Trophoblast cell (in vitro differentiated cells and primary cell): Measurements from ENCODE around the gene ZBTB16.

Source experiments
- DNase-seq, 2 donors: peaks; one replicate each; pipeline ENCODE4 v3.0.0-alpha.2; 2016
- H2AFZ ChIP-seq: 2 replicates; pipeline ENCODE4 v1.6.1; 2013; ENCODE audit warnings: low read length, moderate library complexity, mild to moderate bottlenecking; ENCODE audit not compliant: insufficient read depth, poor library complexity
- H2AK5ac ChIP-seq: 2 replicates; pipeline ENCODE4 v1.6.1; 2013; ENCODE audit warnings: mild to moderate bottlenecking, low read length
- H2BK120ac ChIP-seq: 2 replicates; pipeline ENCODE4 v1.6.1; 2013; ENCODE audit warnings: low read length, mild to moderate bottlenecking, moderate library complexity; ENCODE audit not compliant: insufficient read depth, poor library complexity
- H2BK12ac ChIP-seq: 2 replicates; pipeline ENCODE4 v1.6.1; 2013; ENCODE audit warnings: mild to moderate bottlenecking, low read length, moderate library complexity
- H2BK5ac ChIP-seq: 2 replicates; pipeline ENCODE4 v1.6.1; 2013; ENCODE audit warnings: low read length, low read depth, moderate library complexity, mild to moderate bottlenecking; ENCODE audit not compliant: poor library complexity
- H3K14ac ChIP-seq: 2 replicates; pipeline ENCODE4 v1.6.1; 2013; ENCODE audit warnings: mild to moderate bottlenecking, low read length
- H3K18ac ChIP-seq: 2 replicates; pipeline ENCODE4 v1.6.1; 2013; ENCODE audit warnings: mild to moderate bottlenecking, low read length
- H3K23ac ChIP-seq: 2 replicates; pipeline ENCODE4 v1.6.1; 2013; ENCODE audit warnings: low read length
- H3K27ac ChIP-seq: 2 replicates; pipeline ENCODE4 v1.5.1; 2013; ENCODE audit warnings: low read depth, mild to moderate bottlenecking, inconsistent platforms, low read length, moderate library complexity
- H3K27me3 ChIP-seq: 2 replicates; pipeline ENCODE4 v1.6.1; 2013; ENCODE audit warnings: inconsistent platforms, mild to moderate bottlenecking, low read length, moderate library complexity; ENCODE audit not compliant: insufficient read depth
- H3K36me3 ChIP-seq, 2 experiments: 1 replicate in 1 of 2; 2 replicates in 1 of 2; pipeline ENCODE4 v1.6.1; 2013; ENCODE audit warnings: low read length in 2 of 2, mild to moderate bottlenecking in 2 of 2, moderate library complexity in 1 of 2; ENCODE audit not compliant: insufficient read depth in 2 of 2, control insufficient read depth in 1 of 2
- H3K4ac ChIP-seq: 2 replicates; pipeline ENCODE4 v1.6.1; 2013; ENCODE audit warnings: low read depth, mild to moderate bottlenecking, low read length, moderate library complexity
- H3K4me1 ChIP-seq, 2 experiments: 1 replicate in 1 of 2; 2 replicates in 1 of 2; pipeline ENCODE4 v1.6.1; 2013; ENCODE audit warnings: low read length in 2 of 2, mild to moderate bottlenecking in 2 of 2, moderate library complexity in 1 of 2; ENCODE audit not compliant: insufficient read depth in 2 of 2, control insufficient read depth in 1 of 2
- H3K4me2 ChIP-seq: 2 replicates; pipeline ENCODE4 v1.6.1; 2013; ENCODE audit warnings: inconsistent platforms, mild to moderate bottlenecking, low read length, moderate library complexity
- H3K4me3 ChIP-seq: 2 replicates; pipeline ENCODE4 v1.5.1; 2013; ENCODE audit warnings: mild to moderate bottlenecking, low read depth, low read length, inconsistent platforms
- H3K79me1 ChIP-seq: one replicate; pipeline ENCODE4 v1.6.1; 2013; ENCODE audit warnings: low read length
- H3K79me2 ChIP-seq: 2 replicates; pipeline ENCODE4 v1.6.1; 2013; ENCODE audit warnings: low read length, mild to moderate bottlenecking; ENCODE audit not compliant: control insufficient read depth, insufficient read depth, poor library complexity
- H3K9ac ChIP-seq: 2 replicates; pipeline ENCODE4 v1.6.1; 2013; ENCODE audit warnings: mild to moderate bottlenecking, low read length
- H3K9me3 ChIP-seq: 2 replicates; pipeline ENCODE4 v1.6.1; 2013; ENCODE audit warnings: low read depth, mild to moderate bottlenecking, control low read depth, inconsistent platforms, low read length; ENCODE audit not compliant: insufficient read depth
- H4K12ac ChIP-seq: 2 replicates; pipeline ENCODE4 v1.6.1; 2013; ENCODE audit warnings: low read depth, mild to moderate bottlenecking, low read length, moderate library complexity
- H4K8ac ChIP-seq: 2 replicates; pipeline ENCODE4 v1.6.1; 2013; ENCODE audit warnings: low read depth, mild to moderate bottlenecking, low read length, moderate library complexity
- H4K91ac ChIP-seq: one replicate; pipeline ENCODE4 v1.6.1; 2013; ENCODE audit warnings: low read depth, mild to moderate bottlenecking, low read length, moderate library complexity
- WGBS: extraction: QIAGEN DNeasy Blood & Tissue Kit; methylation state at CpG from one replicate; pipeline ENCODE4 v1.1.7; 2013; ENCODE audit warnings: missing lambda C conversion rate; ENCODE audit not compliant: insufficient read length, insufficient coverage; ENCODE audit errors: extremely low coverage; 5-methylcytosine and 5-hydroxymethylcytosine counted together

Gene ZBTB16

DNA sequence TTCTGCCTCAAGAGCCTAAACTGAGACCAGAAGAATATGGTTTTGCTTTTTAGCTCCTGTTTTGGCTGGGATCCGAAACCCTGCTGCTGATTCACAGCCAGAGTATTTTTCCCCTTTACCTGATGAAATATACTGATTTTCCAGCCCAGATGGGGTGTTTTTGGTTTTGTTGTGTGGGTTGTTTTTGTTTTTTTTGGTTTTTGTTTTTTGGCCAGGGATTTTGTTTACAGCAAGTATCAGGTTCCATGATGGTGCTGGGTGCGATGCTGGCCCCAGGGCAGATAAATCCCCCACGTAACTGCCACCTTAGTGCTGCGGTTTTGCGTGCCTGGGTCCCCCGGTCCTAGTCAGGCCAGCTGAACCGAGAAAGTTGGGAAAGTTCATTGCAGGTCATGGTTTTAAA lies 103.7 kb downstream of the ZBTB16 start:
- Histone ChIP-seq H3K23ac (no peak overlapping the region), H3K4ac (no peak overlapping the region), H3K79me1 (peaks cover 21% of the 10 kb centered on the region), H4K8ac (peak overlapping the region; percentile 39), H4K91ac (peak overlapping the region; percentile 84), H4K12ac (no peak overlapping the region), H3K79me2 (peaks cover 2% of the 10 kb centered on the region), H3K4me1 (peaks cover 16 to 30% of the 10 kb centered on the region in 2 experiments), H3K4me2 (no peak overlapping the region), H2BK12ac (peak overlapping the region; percentile 83), H2BK5ac (peak overlapping the region; percentile 66), H3K18ac (peak overlapping the region; percentile 41), H2BK120ac (peak overlapping the region; percentile 29), H3K14ac (peak overlapping the region; percentile 37), H3K27me3 (no peaks in the 10 kb centered on the region), H3K4me3 (no peak overlapping the region), H3K9me3 (no peaks in the 10 kb centered on the region), H3K27ac (peak overlapping the region; percentile 32), H3K9ac (no peak overlapping the region), H3K36me3 (no peaks in the 10 kb centered on the region), H2AFZ (peak overlapping the region; percentile 13), H2AK5ac (peak overlapping the region; percentile 52)
- WGBS = no CpG with 5 or more reads among the region's 7 CpGs
- no peak for DNase-seq

DNA sequence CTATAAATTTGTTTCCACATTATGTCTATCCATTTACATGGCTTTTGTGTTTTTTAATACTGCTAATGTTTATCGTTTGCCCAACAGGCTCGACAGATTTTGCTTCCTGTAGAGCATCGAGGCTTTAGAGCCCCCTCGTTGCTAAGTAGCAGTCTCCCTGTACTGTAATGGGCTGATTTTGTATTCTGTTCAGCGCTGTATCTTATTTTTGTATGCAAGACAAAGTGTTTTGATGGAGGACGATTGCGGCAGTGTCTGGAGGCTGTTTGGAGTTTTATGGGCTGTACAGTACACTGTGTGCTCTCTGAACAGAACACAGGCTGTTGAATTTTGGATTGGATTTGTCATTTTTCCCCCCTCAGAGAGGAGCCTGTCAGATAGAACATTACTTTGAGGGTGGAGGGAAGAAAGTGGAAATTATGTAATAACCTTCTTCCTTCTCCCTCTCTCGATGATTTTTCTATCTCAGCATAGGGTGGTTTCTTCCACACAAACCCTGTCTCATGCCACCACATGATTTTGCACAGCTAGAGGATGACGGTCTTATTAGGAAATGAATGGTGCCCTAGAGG lies 104.4 kb downstream of the ZBTB16 start:
- H3K79me2 ChIP-seq = peaks cover 2% of the 10 kb centered on the region
- H4K91ac ChIP-seq = peak overlapping the region; percentile 84
- H2BK5ac ChIP-seq = no peak overlapping the region
- no peaks in the 10 kb centered on the region for H3K9me3 ChIP-seq
- H2BK120ac ChIP-seq = no peak overlapping the region
- no peak overlapping the region for H2AFZ ChIP-seq
- no peaks in the 10 kb centered on the region for H3K36me3 ChIP-seq
- no peak overlapping the region for H3K14ac ChIP-seq
- H2BK12ac ChIP-seq = no peak overlapping the region
- no peak overlapping the region for H3K4me2 ChIP-seq
- peaks cover 19% of the 10 kb centered on the region for H3K79me1 ChIP-seq
- peaks cover 14 to 27% of the 10 kb centered on the region in 2 experiments for H3K4me1 ChIP-seq
- no peak for DNase-seq
- H3K18ac ChIP-seq = no peak overlapping the region
- H4K8ac ChIP-seq = no peak overlapping the region
- H3K9ac ChIP-seq = no peak overlapping the region
- H3K27me3 ChIP-seq = no peaks in the 10 kb centered on the region
- H4K12ac ChIP-seq = no peak overlapping the region
- no peak overlapping the region for H3K23ac ChIP-seq
- WGBS = no CpG with 5 or more reads among the region's 9 CpGs
- no peak overlapping the region for H3K4ac ChIP-seq
- H3K4me3 ChIP-seq = no peak overlapping the region
- H3K27ac ChIP-seq = no peak overlapping the region
- H2AK5ac ChIP-seq = no peak overlapping the region

DNA sequence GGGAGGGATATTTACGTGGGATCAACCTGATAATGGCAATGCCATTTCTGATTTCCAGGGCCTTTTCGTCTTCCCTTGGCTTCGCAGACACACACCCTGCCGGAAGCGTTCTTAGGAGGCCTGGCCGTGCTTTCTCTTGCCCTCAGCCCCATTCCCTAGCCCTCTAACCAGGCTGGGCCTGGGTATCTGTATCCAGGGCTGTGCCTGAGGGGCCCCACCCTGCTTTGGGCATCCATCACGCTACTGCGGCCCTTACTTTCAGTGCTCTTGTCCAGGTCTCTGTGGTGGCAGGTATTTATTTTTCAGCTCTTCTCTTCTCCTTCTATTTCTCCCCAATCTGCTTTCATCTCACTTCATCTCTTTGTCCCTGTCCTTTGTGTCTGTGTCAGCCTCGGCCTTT lies 105.0 kb downstream of the ZBTB16 start:
- no peak overlapping the region for H3K14ac ChIP-seq
- H3K4me2 ChIP-seq = no peak overlapping the region
- no peak overlapping the region for H3K9ac ChIP-seq
- H2BK12ac ChIP-seq = no peak overlapping the region
- H2AK5ac ChIP-seq = peak overlapping the region; percentile 57
- no peak overlapping the region for H4K91ac ChIP-seq
- no peak overlapping the region for H2BK5ac ChIP-seq
- H3K79me1 ChIP-seq = peaks cover 16% of the 10 kb centered on the region
- no peak for DNase-seq
- no peak overlapping the region for H3K4me3 ChIP-seq
- no peak overlapping the region for H3K27ac ChIP-seq
- no peak overlapping the region for H3K4ac ChIP-seq
- H3K27me3 ChIP-seq = no peaks in the 10 kb centered on the region
- H4K8ac ChIP-seq = no peak overlapping the region
- H3K4me1 ChIP-seq = peaks cover 11 to 22% of the 10 kb centered on the region in 2 experiments
- no peak overlapping the region for H2BK120ac ChIP-seq
- H3K79me2 ChIP-seq = peaks cover 2% of the 10 kb centered on the region
- no peak overlapping the region for H3K23ac ChIP-seq
- H2AFZ ChIP-seq = peak overlapping the region; percentile 23
- no peak overlapping the region for H3K18ac ChIP-seq
- H4K12ac ChIP-seq = no peak overlapping the region
- no peaks in the 10 kb centered on the region for H3K36me3 ChIP-seq
- no peaks in the 10 kb centered on the region for H3K9me3 ChIP-seq
- WGBS = no CpG with 5 or more reads among the region's 9 CpGs

DNA sequence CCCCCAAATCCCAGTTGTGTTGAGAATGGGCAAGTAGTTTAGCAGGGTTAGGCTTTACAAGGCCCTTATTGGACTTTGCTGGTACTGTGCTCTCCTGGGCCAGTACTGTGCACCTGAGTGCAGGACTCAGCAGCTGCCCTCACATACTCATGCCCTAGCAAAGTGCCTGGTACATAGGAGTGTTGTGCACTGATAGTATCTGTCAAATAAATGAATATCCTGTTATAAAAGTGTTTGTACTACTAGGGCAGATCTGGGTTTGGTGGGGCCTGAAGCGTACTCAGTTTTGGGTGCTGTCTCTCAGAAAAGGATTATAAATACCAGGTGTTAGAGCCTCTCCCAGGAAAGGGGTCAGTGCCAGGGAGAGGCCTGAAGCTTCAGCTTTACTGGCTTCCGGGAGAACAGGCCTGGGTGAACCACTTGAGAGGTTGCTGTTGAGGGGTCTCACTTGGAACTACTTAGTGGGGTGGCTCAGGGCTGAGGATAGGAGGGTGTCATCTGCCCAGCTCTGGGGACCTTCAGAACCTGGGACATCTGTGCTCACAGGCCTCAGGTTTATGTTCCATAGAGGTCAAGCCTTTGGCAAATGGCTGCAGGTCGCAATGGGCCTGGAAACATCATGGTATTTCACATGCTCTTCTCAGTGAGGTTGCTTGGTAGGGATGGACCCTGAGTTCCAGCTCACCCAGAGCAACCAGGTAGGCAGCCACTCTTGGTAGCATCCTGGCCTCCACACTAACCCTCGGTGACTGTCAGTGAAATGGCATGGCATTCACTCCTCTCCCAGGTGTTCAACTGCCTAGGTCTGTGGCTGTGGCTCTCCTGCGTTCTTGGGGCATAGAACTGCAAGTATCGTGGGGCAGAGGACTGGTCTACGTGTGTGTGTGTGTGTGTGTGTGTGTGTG lies 106.1 kb downstream of the ZBTB16 start:
- peak overlapping the region; percentile 11 for H3K14ac ChIP-seq
- H4K8ac ChIP-seq = no peak overlapping the region
- H3K23ac ChIP-seq = no peak overlapping the region
- no peak overlapping the region for H4K91ac ChIP-seq
- peak overlapping the region; percentile 23 for H2AFZ ChIP-seq
- DNase-seq = no peak
- H3K27ac ChIP-seq = no peak overlapping the region
- no peak overlapping the region for H2BK120ac ChIP-seq
- H3K9ac ChIP-seq = no peak overlapping the region
- H3K18ac ChIP-seq = no peak overlapping the region
- peaks cover 11 to 18% of the 10 kb centered on the region in 2 experiments for H3K4me1 ChIP-seq
- H3K36me3 ChIP-seq = no peaks in the 10 kb centered on the region
- peaks cover 14% of the 10 kb centered on the region for H3K79me1 ChIP-seq
- H3K27me3 ChIP-seq = no peaks in the 10 kb centered on the region
- H3K79me2 ChIP-seq = peaks cover 2% of the 10 kb centered on the region
- H3K4ac ChIP-seq = no peak overlapping the region
- peak overlapping the region; percentile 35 for H2BK12ac ChIP-seq
- no peak overlapping the region for H3K4me3 ChIP-seq
- H2AK5ac ChIP-seq = no peak overlapping the region
- H3K9me3 ChIP-seq = no peaks in the 10 kb centered on the region
- H4K12ac ChIP-seq = no peak overlapping the region
- H2BK5ac ChIP-seq = no peak overlapping the region
- no CpG with 5 or more reads among the region's 7 CpGs for WGBS
- H3K4me2 ChIP-seq = no peak overlapping the region
